Endothelial cell of umbilical vein (primary cell): ENCODE measurements around the gene TMED8. TPM values are rescaled to one million over a fixed set of nuclear protein-coding genes. Genes with fewer than 3 reads are reported as not detected.

Experiments used
- BruUV-seq: library from RNA; stranded (reverse); fragments of 400-500 nt; replicated peaks from 2 replicates; lab custom pipeline; 2021; lab: Mats Ljungman, UMichigan
- CTCF ChIA-PET: fragments of 300-600, 350-600 bp; sonication (Branson Sonifier 250); formaldehyde crosslinking; loops from one replicate; lab custom pipeline; 2021; ENCODE audit warnings: antibody characterized with exemption, inconsistent platforms; lab: Charles Lee
- POLR2A ChIA-PET: fragments of 300-600, 350-600 bp; sonication (Branson Sonifier 250); formaldehyde crosslinking; loops from one replicate; lab custom pipeline; 2021; ENCODE audit warnings: antibody characterized with exemption, inconsistent platforms; lab: Charles Lee
- DNase-seq: peaks from one replicate; pipeline ENCODE4 v3.0.0-alpha.2; 2011; ENCODE audit warnings: low read depth, low spot score
- FAIRE-seq: peaks from 2 replicates; lab custom pipeline; 2011; peaks lifted over from hg19 to GRCh38; lab: Jason Lieb, UNC
- H2AFZ ChIP-seq: 2 replicates; pipeline ENCODE4 v1.6.0; 2012; ENCODE audit warnings: low read depth, low read length, control low read depth, inconsistent platforms
- H3K27ac ChIP-seq: 2 replicates; pipeline ENCODE4 v1.5.1; 2011; ENCODE audit warnings: low read depth, mild to moderate bottlenecking, control low read depth, low read length, moderate library complexity; ENCODE audit not compliant: insufficient read depth
- H3K27me3 ChIP-seq, 2 experiments: 2 replicates each; pipeline versions ENCODE4 v1.6.0 to v1.6.1; 2011; ENCODE audit warnings: low read length in 2 of 2, mixed read lengths in 1 of 2; ENCODE audit not compliant: control insufficient read depth in 2 of 2, insufficient read depth in 2 of 2
- H3K36me3 ChIP-seq, 2 experiments: 2 replicates in 1 of 2; 3 replicates in 1 of 2; pipeline ENCODE4 v1.5.1; 2011; ENCODE audit warnings: low read length in 2 of 2, mild to moderate bottlenecking in 1 of 2, moderate library complexity in 1 of 2; ENCODE audit not compliant: control insufficient read depth in 2 of 2, insufficient read depth in 2 of 2; ENCODE audit errors: extremely low read depth in 1 of 2
- H3K4me1 ChIP-seq: 3 replicates; pipeline ENCODE4 v1.5.1; 2011; ENCODE audit warnings: mild to moderate bottlenecking, low read length; ENCODE audit not compliant: control insufficient read depth, insufficient read depth; ENCODE audit errors: extremely low read depth
- H3K4me2 ChIP-seq: 2 replicates; pipeline ENCODE4 v1.6.1; 2011; ENCODE audit warnings: low read length, control low read depth, mixed read lengths; ENCODE audit not compliant: insufficient read depth
- H3K4me3 ChIP-seq, 3 experiments: fragments of 200-600 bp in 1 of 3; sonication (generic), shearing (Covaris generic) in 1 of 3; replicated peaks in 1 of 3; 2 replicates each; pipeline ENCODE4 v1.5.1; 2011 to 2016; ENCODE audit warnings: control low read depth in 3 of 3, low read length in 3 of 3, mild to moderate bottlenecking in 2 of 3, inconsistent platforms in 1 of 3, low read depth in 1 of 3, moderate library complexity in 1 of 3; ENCODE audit not compliant: insufficient read depth in 1 of 3
- H3K79me2 ChIP-seq: 2 replicates; pipeline ENCODE4 v1.6.0; 2012; ENCODE audit warnings: low read length, inconsistent platforms; ENCODE audit not compliant: control insufficient read depth, insufficient read depth
- H3K9ac ChIP-seq: replicated peaks from 2 replicates; pipeline ENCODE3; 2011; ENCODE audit warnings: low read length, control low read depth; ENCODE audit not compliant: insufficient read depth; ENCODE audit errors: extremely low read depth
- H3K9me1 ChIP-seq: replicated peaks from 3 replicates; pipeline ENCODE4 v1.6.0; 2011; ENCODE audit warnings: mild to moderate bottlenecking, low read length; ENCODE audit not compliant: control insufficient read depth, insufficient read depth; ENCODE audit errors: extremely low read depth
- H3K9me3 ChIP-seq: replicated peaks from 2 replicates; pipeline ENCODE4 v1.5.1; 2012; ENCODE audit warnings: low read length, inconsistent platforms; ENCODE audit not compliant: control insufficient read depth, insufficient read depth
- H4K20me1 ChIP-seq: replicated peaks from 2 replicates; pipeline ENCODE3; 2011; ENCODE audit warnings: mild to moderate bottlenecking, low read length; ENCODE audit not compliant: control insufficient read depth, insufficient read depth; ENCODE audit errors: extremely low read depth
- CTCF ChIP-seq, 2 donors: IDR thresholded peaks; 1 replicate in 1 of 2; 2 replicates in 1 of 2; pipeline ENCODE4 v1.5.1; 2011; ENCODE audit warnings: low read length in 2 of 2, mild to moderate bottlenecking in 2 of 2, moderate library complexity in 2 of 2, control low read depth in 1 of 2, inconsistent platforms in 1 of 2, low read depth in 1 of 2; ENCODE audit not compliant: insufficient read depth in 1 of 2; ENCODE audit errors: extremely low read depth in 1 of 2
- EZH2 ChIP-seq: IDR thresholded peaks from 2 replicates; pipeline ENCODE4 v1.6.1; 2012; ENCODE audit warnings: borderline replicate concordance, low read depth, mild to moderate bottlenecking, moderate library complexity, low read length, inconsistent platforms; ENCODE audit not compliant: severe bottlenecking
- FOS ChIP-seq: IDR thresholded peaks from 2 replicates; pipeline ENCODE4 v1.6.1; 2011; ENCODE audit warnings: mild to moderate bottlenecking, low read length, moderate library complexity, borderline replicate concordance; ENCODE audit not compliant: insufficient read depth
- GATA2 ChIP-seq: IDR thresholded peaks from 2 replicates; pipeline ENCODE4 v1.7.0; 2011; ENCODE audit warnings: low read depth, mild to moderate bottlenecking, moderate library complexity, mixed read lengths, low read length; ENCODE audit not compliant: insufficient read length, insufficient read depth
- JUN ChIP-seq: IDR thresholded peaks from 2 replicates; pipeline ENCODE4 v1.6.1; 2011; ENCODE audit warnings: borderline replicate concordance, low read depth; ENCODE audit not compliant: insufficient read length, insufficient read depth
- MYC ChIP-seq: IDR thresholded peaks from one replicate; pipeline ENCODE4 v1.6.1; 2011; ENCODE audit warnings: mild to moderate bottlenecking, low read depth, low read length
- POLR2A ChIP-seq: IDR thresholded peaks from 2 replicates; pipeline ENCODE4 v1.6.1; 2012; ENCODE audit warnings: low read depth, mild to moderate bottlenecking, control low read depth, low read length
- POLR2AphosphoS5 ChIP-seq: IDR thresholded peaks from 2 replicates; pipeline ENCODE4 v1.6.1; 2012; ENCODE audit warnings: low read depth, mild to moderate bottlenecking, control low read depth, low read length, moderate library complexity; ENCODE audit not compliant: insufficient read depth
- dilution Hi-C: fragments of 300-500 bp; cut with MboI; formaldehyde crosslinking; loops from one replicate; pipeline ENCODE4 v1.15.0; 2019; ENCODE audit warnings: low sequenced_read_pairs; ENCODE audit not compliant: extremely low pct_ligation_motif_present
- intact Hi-C: fragments of 100-400 bp; cut with micrococcal nuclease; formaldehyde crosslinking; loops from one replicate; pipeline ENCODE4 v1.10.0; 2022
- polyA plus RNA-seq, 4 experiments: library from polyadenylated mRNA; depleted of rRNA in 3 of 4; stranded (reverse) in 3 of 4; unstranded in 1 of 4; fragments of >200 nt; gene quantifications; 2 replicates each; pipeline versions ENCODE4 v1.2.1 to v1.2.3, GENCODE V29; 2011 to 2012; ENCODE audit warnings: missing spikeins in 1 of 4
- total RNA-seq: library from RNA; stranded (reverse); gene quantifications from 2 replicates; pipeline ENCODE4 v1.2.3, GENCODE V29; 2021
- TF ChIP-seq, protein P1 (sequence below): IDR thresholded peaks from 2 replicates; pipeline ENCODE4 v1.6.1; 2011; ENCODE audit not compliant: insufficient read depth, insufficient read length

The TMED8 gene
- total and polyA plus RNA-seq, 2 donors (not counting 3 experiments of a cell fraction or from before 2014, with no cell fraction given): 5.2 to 12.6 TPM

DNA sequence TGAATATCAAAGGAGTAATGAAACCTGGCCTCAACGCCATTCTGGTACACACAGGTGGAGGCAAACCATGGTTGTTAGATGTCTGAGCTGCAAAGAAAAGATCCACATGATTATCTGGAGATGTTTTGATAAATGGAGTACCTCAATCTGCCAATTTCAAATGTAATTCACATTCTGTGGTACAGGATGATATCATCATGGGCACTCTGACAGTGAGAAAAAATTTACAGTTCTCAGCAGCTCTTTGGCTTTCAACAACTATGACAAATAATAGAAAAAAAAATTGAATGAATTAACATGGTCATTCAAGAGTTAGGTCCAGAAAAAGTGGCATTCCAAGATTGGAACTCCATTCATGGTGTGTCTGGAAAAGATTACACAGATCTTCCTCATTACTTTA lies 17.3 kb downstream of the TMED8 start:
- Histone ChIP-seq H3K9me3 (no peaks in the 10 kb centered on the region), H3K27me3 (no peaks in the 10 kb centered on the region), H4K20me1 (no peaks in the 10 kb centered on the region), H3K36me3 (no peaks in the 10 kb centered on the region), H3K9me1 (peaks cover 3% of the 10 kb centered on the region), H3K27ac (no peak overlapping the region), H2AFZ (no peak overlapping the region), H3K79me2 (no peaks in the 10 kb centered on the region), H3K9ac (no peak overlapping the region), H3K4me2 (no peak overlapping the region), H3K4me3 (no peak overlapping the region), H3K4me1 (no peaks in the 10 kb centered on the region)
- intact Hi-C loops (no loop called here), dilution Hi-C loops (no loop called here)
- FAIRE-seq (no peak), DNase-seq (no peak)
- POLR2A ChIA-PET: no interaction called here
- CTCF ChIA-PET: no interaction called here
- TF ChIP-seq, protein P1, sequence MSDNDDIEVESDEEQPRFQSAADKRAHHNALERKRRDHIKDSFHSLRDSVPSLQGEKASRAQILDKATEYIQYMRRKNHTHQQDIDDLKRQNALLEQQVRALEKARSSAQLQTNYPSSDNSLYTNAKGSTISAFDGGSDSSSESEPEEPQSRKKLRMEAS: no peak
- TF ChIP-seq POLR2A (no peak), GATA2 (no peak), JUN (no peak), MYC (no peak)
- BruUV-seq: no TSS peak

- H3K4me2 ChIP-seq: no peak overlapping the region
- POLR2A ChIA-PET: no interaction called here
These were observed 20.0 kb downstream of the TMED8 start for GRCh38 chr14:77356899-77357298.

More at GRCh38 chr14:77356899-77357298, 20.0 kb downstream of the TMED8 start:
- TF ChIP-seq, protein P1: no peak
- no peak for TF ChIP-seq JUN
- no peak for TF ChIP-seq GATA2
- no peak for TF ChIP-seq EZH2
- TF ChIP-seq POLR2AphosphoS5: no peak
- no peak for TF ChIP-seq POLR2A
- TF ChIP-seq FOS: no peak
- TF ChIP-seq CTCF (IDR thresholded peaks at IDR 0.05; ENCODE audit: extremely low read depth in 1 of 2, insufficient read depth in 1 of 2, low read depth in 1 of 2, low read length in 2 of 2): no peak
- no peaks in the 10 kb centered on the region for H3K27me3 ChIP-seq
- no peak for DNase-seq
- H3K27ac ChIP-seq: no peak overlapping the region
- dilution Hi-C loops: no loop called here
- BruUV-seq: no TSS peak
- no peak overlapping the region for H3K4me3 ChIP-seq
- H4K20me1 ChIP-seq: no peaks in the 10 kb centered on the region
- intact Hi-C loops: no loop called here
- FAIRE-seq: no peak
- H3K36me3 ChIP-seq: no peaks in the 10 kb centered on the region
- H3K79me2 ChIP-seq: no peaks in the 10 kb centered on the region
- H3K9me3 ChIP-seq: no peaks in the 10 kb centered on the region
- no peak overlapping the region for H3K9ac ChIP-seq
- CTCF ChIA-PET: interaction anchor here (1.2 kb wide), 1 partner anchor 27 kb away, joined by 3 read pairs; no protein-coding TSS in a partner anchor
- H3K4me1 ChIP-seq: no peaks in the 10 kb centered on the region
- no peak overlapping the region for H2AFZ ChIP-seq
- peaks cover 3% of the 10 kb centered on the region for H3K9me1 ChIP-seq
